ENCODE results near the gene HNRNPA3. TPM values are rescaled to one million over a fixed set of nuclear protein-coding genes. Genes with fewer than 3 reads are reported as not detected.
A peak's percentile ranks its signal among the peaks of the same experiment; 100 is the strongest.

Gene HNRNPA3
- total RNA-seq, 1 experiment from 2014 or later: 234 TPM

GRCh38 chr2:177263451-177264208, 51.0 kb downstream of the HNRNPA3 start:
- CTCF ChIA-PET: interaction anchor here (0.6 to 4.2 kb wide), 8 partner anchors 9 to 298 kb away, joined by 3 to 42 read pairs (median 4); no protein-coding TSS in a partner anchor
- H3K4me3 Mint-ChIP-seq (ENCODE audit: low read depth, unreplicated experiment): peak overlapping the region; percentile 82
- H3K36me3 Mint-ChIP-seq (ENCODE audit: insufficient read depth, unreplicated experiment): peaks cover 78% of the 10 kb centered on the region
- peak; percentile 88 for TF ChIP-seq CTCF (IDR thresholded peaks at IDR 0.05; ENCODE audit: unreplicated experiment)
- no peaks in the 10 kb centered on the region for H3K27me3 Mint-ChIP-seq (ENCODE audit: unreplicated experiment)
- intact Hi-C loops (cut with micrococcal nuclease; ENCODE audit: unreplicated experiment): loop anchor here (1.0 to 10.0 kb wide), 5 partner anchors 21 to 152 kb away; no protein-coding TSS in a partner anchor
- H3K9me3 Mint-ChIP-seq (ENCODE audit: low read depth, unreplicated experiment): no peaks in the 10 kb centered on the region
- H3K4me1 Mint-ChIP-seq (ENCODE audit: low read depth, unreplicated experiment): peaks cover 26% of the 10 kb centered on the region
- BruUV-seq (replicated peaks): TSS peak; percentile 34
- DNase-seq: peak; percentile 99
- H3K27ac Mint-ChIP-seq (ENCODE audit: unreplicated experiment): peak overlapping the region; percentile 96

- Mint-ChIP-seq H3K9me3 (ENCODE audit: low read depth, unreplicated experiment) (no peaks in the 10 kb centered on the region), H3K4me1 (ENCODE audit: low read depth, unreplicated experiment) (peaks cover 26% of the 10 kb centered on the region), H3K36me3 (ENCODE audit: insufficient read depth, unreplicated experiment) (peaks cover 74% of the 10 kb centered on the region), H3K4me3 (ENCODE audit: low read depth, unreplicated experiment) (peak overlapping the region; percentile 82), H3K27me3 (ENCODE audit: unreplicated experiment) (no peaks in the 10 kb centered on the region), H3K27ac (ENCODE audit: unreplicated experiment) (peak overlapping the region; percentile 98)
- TF ChIP-seq CTCF (IDR thresholded peaks at IDR 0.05; ENCODE audit: unreplicated experiment): no peak
- DNase-seq: peak; percentile 33
- CTCF ChIA-PET: interaction anchor here (1.2 to 4.2 kb wide), 4 partner anchors 19 to 99 kb away, joined by 3 to 42 read pairs (median 5); no protein-coding TSS in a partner anchor
- intact Hi-C loops (cut with micrococcal nuclease; ENCODE audit: unreplicated experiment): loop anchor here (1.0 to 10.0 kb wide), 2 partner anchors 99 to 151 kb away; no protein-coding TSS in a partner anchor
- no TSS peak for BruUV-seq (replicated peaks)
Measured at GRCh38 chr2:177264209-177264692, 51.7 kb downstream of the HNRNPA3 start.

- CTCF ChIA-PET: interaction anchor here (0.5 to 4.2 kb wide), 5 partner anchors 19 to 100 kb away, joined by 3 to 42 read pairs (median 4); no protein-coding TSS in a partner anchor
- TSS peak; percentile 89 for BruUV-seq (replicated peaks)
- intact Hi-C loops (cut with micrococcal nuclease; ENCODE audit: unreplicated experiment): loop anchor here (1.0 to 10.0 kb wide), 2 partner anchors 100 to 150 kb away; no protein-coding TSS in a partner anchor
- Mint-ChIP-seq H3K4me3 (ENCODE audit: low read depth, unreplicated experiment) (peak within 1 kb of the TSS; percentile 82), H3K4me1 (ENCODE audit: low read depth, unreplicated experiment) (peaks cover 29% of the 10 kb centered on the region), H3K36me3 (ENCODE audit: insufficient read depth, unreplicated experiment) (peaks cover 73% of the 10 kb centered on the region), H3K9me3 (ENCODE audit: low read depth, unreplicated experiment) (no peaks in the 10 kb centered on the region), H3K27ac (ENCODE audit: unreplicated experiment) (peak within 1 kb of the TSS; percentile 98), H3K27me3 (ENCODE audit: unreplicated experiment) (no peaks in the 10 kb centered on the region)
- no peak for TF ChIP-seq CTCF (IDR thresholded peaks at IDR 0.05; ENCODE audit: unreplicated experiment)
- DNase-seq: peak; percentile 93
Measured at GRCh38 chr2:177264693-177265587, 52.3 kb downstream of the HNRNPA3 start, which contains the start of gene NFE2L2. TSS of gene NFE2L2 (minus strand) at chr2:177264727. CDS start at chr2:177264576, 151 bp downstream.

Measured in Calu3 (cell line).